Stimulated activated CD4-positive, alpha-beta T cell treated with anti-CD3 and anti-CD28 coated beads, TNF-alpha, amount 100 ng/mL, for 4 hours (primary cell): ENCODE measurements around the gene SUDS3.

Experiments used
- DNase-seq, 3 experiments: peaks; one replicate each; pipeline ENCODE4 v3.0.0-alpha.2; 2020; ENCODE audit warnings: low read depth in 3 of 3

The SUDS3 gene

GRCh38 chr12:118356809-118357256 lies 19.5 kb upstream of the SUDS3 start:
- DNase-seq, result no peak

- DNase-seq, result no peak
These were observed 18.9 kb upstream of the SUDS3 start for GRCh38 chr12:118357257-118358007.

GRCh38 chr12:118358008-118358359 lies 18.4 kb upstream of the SUDS3 start:
- DNase-seq, result no peak

- DNase-seq, result no peak
These were observed 17.5 kb upstream of the SUDS3 start for GRCh38 chr12:118358612-118359540.

- no peak for DNase-seq
These were observed 16.8 kb upstream of the SUDS3 start for GRCh38 chr12:118359541-118359915.

- no peak for DNase-seq
These were observed 15.3 kb upstream of the SUDS3 start for GRCh38 chr12:118361092-118361404.

GRCh38 chr12:118361889-118362288 lies 14.5 kb upstream of the SUDS3 start:
- no peak for DNase-seq

- no peak for DNase-seq
These were observed 7.5 kb upstream of the SUDS3 start for GRCh38 chr12:118368821-118369220.

- DNase-seq, result no peak
These were observed 5.8 kb upstream of the SUDS3 start for GRCh38 chr12:118370601-118371000.

GRCh38 chr12:118371321-118372282 lies 4.8 kb upstream of the SUDS3 start:
- DNase-seq, result no peak

GRCh38 chr12:118372541-118373495 lies 3.5 kb upstream of the SUDS3 start, which contains the start of gene TAOK3:
TAOK3 (minus strand) TSS chr12:118372907; CDS start chr12:118255567, 117,340 bp downstream.
- peak; percentile 95 to 97 (median 96) for DNase-seq

- no peak for DNase-seq
These were observed 2.7 kb upstream of the SUDS3 start for GRCh38 chr12:118373616-118374015.

GRCh38 chr12:118374126-118374725 lies 2.1 kb upstream of the SUDS3 start:
- DNase-seq, result no peak

- DNase-seq, result no peak
These were observed 1.4 kb upstream of the SUDS3 start for GRCh38 chr12:118374909-118375308.

- DNase-seq, result no peak
These were observed 1.0 kb upstream of the SUDS3 start for GRCh38 chr12:118375348-118375747.

GRCh38 chr12:118377021-118377883 lies 897 bp downstream of the SUDS3 start:
- no peak for DNase-seq

- peak; percentile 55 to 61 (median 59) for DNase-seq
These were observed 1.6 kb downstream of the SUDS3 start for GRCh38 chr12:118377884-118378470.

- DNase-seq, result no peak
These were observed 15.1 kb downstream of the SUDS3 start for GRCh38 chr12:118391424-118391823.

GRCh38 chr12:118391836-118392235 lies 15.5 kb downstream of the SUDS3 start:
- no peak for DNase-seq
